Measurements from ENCODE around the gene CLIC4. TPM values are rescaled to one million over a fixed set of nuclear protein-coding genes. Genes with fewer than 3 reads are reported as not detected.

The CLIC4 gene
- total RNA-seq, 1 experiment from 2014 or later = 123 TPM

DNA sequence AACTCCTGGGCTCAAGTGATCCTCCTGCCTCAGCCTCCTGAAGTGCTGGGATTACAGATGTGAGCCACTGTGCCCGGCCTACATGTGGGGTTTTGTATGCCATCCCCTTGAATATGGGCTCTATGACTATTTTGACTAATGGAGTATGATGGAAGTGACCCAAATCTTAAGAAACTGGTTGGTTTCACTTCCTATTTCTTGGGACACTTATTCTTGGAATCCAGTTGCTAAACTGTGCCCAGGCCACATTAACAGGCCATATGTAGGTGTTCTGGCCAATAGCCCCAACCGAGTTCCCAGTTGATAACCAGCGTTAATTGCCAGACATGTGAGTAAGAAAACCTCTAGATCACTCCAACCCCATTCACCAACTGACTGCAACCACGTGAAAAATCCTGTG is 36.3 kb upstream of the CLIC4 start:
- H3K4me1 ChIP-seq (replicated peaks; ENCODE audit: insufficient read depth) = peaks cover 16% of the 10 kb centered on the region
- no peaks in the 10 kb centered on the region for H3K79me2 ChIP-seq (ENCODE audit: low read depth)
- no peaks in the 10 kb centered on the region for H3K9me3 ChIP-seq (ENCODE audit: insufficient read depth, low read depth)
- no peak overlapping the region for H3K4me2 ChIP-seq
- ChIA-PET CTCF (no interaction called here), POLR2A (ENCODE audit: unreplicated experiment) (interaction anchor here (0.7 kb wide), 1 partner anchor 25 kb away, joined by 7 read pairs; no protein-coding TSS in a partner anchor)
- BruUV-seq (replicated peaks) = no TSS peak
- H3K27me3 ChIP-seq (ENCODE audit: insufficient read depth, low read depth) = no peaks in the 10 kb centered on the region
- peaks cover 18% of the 10 kb centered on the region; the same call in 1 of the 2 replicates for H3F3A ChIP-seq (ENCODE audit: insufficient read depth, low read depth)
- no peak overlapping the region for H2AFZ ChIP-seq
- H3K27ac ChIP-seq = no peak overlapping the region
- H3K36me3 ChIP-seq (ENCODE audit: low read depth) = no peaks in the 10 kb centered on the region
- H4K20me1 ChIP-seq (ENCODE audit: insufficient read depth) = no peaks in the 10 kb centered on the region
- DNase-seq = no peak
- intact Hi-C loops (cut with micrococcal nuclease; ENCODE audit: unreplicated experiment) = no loop called here
- H3K9me2 ChIP-seq (ENCODE audit: insufficient read depth) = no peaks in the 10 kb centered on the region
- no peak overlapping the region for H3K4me3 ChIP-seq
- no peak for TF ChIP-seq EZH2 (IDR thresholded peaks at IDR 0.05; ENCODE audit: low read depth)
- no peak for TF ChIP-seq CTCF (conservative IDR thresholded peaks at IDR 0.05)

GRCh38 chr1:24709791-24710441 is 35.3 kb upstream of the CLIC4 start:
- intact Hi-C loops (cut with micrococcal nuclease; ENCODE audit: unreplicated experiment) = no loop called here
- Histone ChIP-seq H2AFZ (no peak overlapping the region), H3F3A (ENCODE audit: insufficient read depth, low read depth) (peaks cover 14% of the 10 kb centered on the region; the same call in 1 of the 2 replicates), H3K79me2 (ENCODE audit: low read depth) (no peaks in the 10 kb centered on the region), H3K36me3 (ENCODE audit: low read depth) (no peaks in the 10 kb centered on the region), H3K27ac (no peak overlapping the region), H3K9me2 (ENCODE audit: insufficient read depth) (no peaks in the 10 kb centered on the region), H3K4me2 (no peak overlapping the region), H3K27me3 (ENCODE audit: insufficient read depth, low read depth) (no peaks in the 10 kb centered on the region), H3K9me3 (ENCODE audit: insufficient read depth, low read depth) (no peaks in the 10 kb centered on the region), H3K4me3 (no peak overlapping the region), H4K20me1 (ENCODE audit: insufficient read depth) (no peaks in the 10 kb centered on the region), H3K4me1 (replicated peaks; ENCODE audit: insufficient read depth) (peaks cover 16% of the 10 kb centered on the region)
- BruUV-seq (replicated peaks) = no TSS peak
- no peak for DNase-seq
- ChIA-PET CTCF (no interaction called here), POLR2A (ENCODE audit: unreplicated experiment) (no interaction called here)
- no peak for TF ChIP-seq EZH2 (IDR thresholded peaks at IDR 0.05; ENCODE audit: low read depth)
- TF ChIP-seq CTCF (conservative IDR thresholded peaks at IDR 0.05) = no peak

DNA sequence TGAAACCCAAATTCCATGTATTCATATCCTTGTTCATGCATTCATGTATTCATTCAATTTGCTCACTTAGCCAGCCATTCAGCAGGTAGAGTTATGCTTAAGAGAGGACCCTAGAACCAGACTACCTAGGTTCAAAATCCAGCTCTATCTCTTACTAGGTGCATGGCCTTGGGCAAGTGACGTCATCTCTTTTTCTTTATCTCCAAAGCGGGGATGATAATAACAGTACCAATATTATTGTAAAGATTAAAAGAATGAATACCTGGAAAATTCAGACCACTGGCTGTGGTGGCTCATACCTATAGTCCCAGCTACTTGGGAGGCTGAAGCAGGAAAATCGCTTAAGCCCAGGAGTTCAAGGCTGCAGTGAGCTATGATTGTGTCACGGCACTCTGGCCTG is 33.9 kb upstream of the CLIC4 start:
- Histone ChIP-seq H3K79me2 (ENCODE audit: low read depth) (no peaks in the 10 kb centered on the region), H3K9me2 (ENCODE audit: insufficient read depth) (no peaks in the 10 kb centered on the region), H3K4me1 (replicated peaks; ENCODE audit: insufficient read depth) (peaks cover 11% of the 10 kb centered on the region), H3K36me3 (ENCODE audit: low read depth) (no peaks in the 10 kb centered on the region), H3F3A (ENCODE audit: insufficient read depth, low read depth) (peaks cover 5% of the 10 kb centered on the region; the same call in 1 of the 2 replicates), H3K4me2 (no peak overlapping the region), H2AFZ (no peak overlapping the region), H3K4me3 (no peak overlapping the region), H3K27me3 (ENCODE audit: insufficient read depth, low read depth) (no peaks in the 10 kb centered on the region), H4K20me1 (ENCODE audit: insufficient read depth) (no peaks in the 10 kb centered on the region), H3K27ac (no peak overlapping the region), H3K9me3 (ENCODE audit: insufficient read depth, low read depth) (no peaks in the 10 kb centered on the region)
- no peak for DNase-seq
- TF ChIP-seq EZH2 (IDR thresholded peaks at IDR 0.05; ENCODE audit: low read depth) = no peak
- intact Hi-C loops (cut with micrococcal nuclease; ENCODE audit: unreplicated experiment) = no loop called here
- BruUV-seq (replicated peaks) = no TSS peak
- ChIA-PET CTCF (no interaction called here), POLR2A (ENCODE audit: unreplicated experiment) (interaction anchor here (0.6 kb wide), 1 partner anchor 37 kb away, joined by 9 read pairs; no protein-coding TSS in a partner anchor)
